HG02623 (cell line): ENCODE data around the gene PKP1.

ENCODE experiments used
- ATAC-seq: cut with Tn5 transposase; IDR thresholded peaks from one replicate; pipeline ENCODE4 v1.9.1; 2021; ENCODE audit warnings: moderate library complexity; ENCODE audit not compliant: unreplicated experiment

PKP1 gene

GRCh38 chr1:201364808-201365105 lies 81.5 kb downstream of the PKP1 start:
- ATAC-seq: no peak

GRCh38 chr1:201365251-201365650 lies 81.9 kb downstream of the PKP1 start:
- no peak for ATAC-seq

GRCh38 chr1:201366696-201367095 lies 83.4 kb downstream of the PKP1 start:
- ATAC-seq: no peak

GRCh38 chr1:201369209-201369608 lies 85.9 kb downstream of the PKP1 start:
- no peak for ATAC-seq

GRCh38 chr1:201370500-201370899 lies 87.2 kb downstream of the PKP1 start:
- ATAC-seq: no peak

GRCh38 chr1:201371276-201371675 lies 88.0 kb downstream of the PKP1 start:
- ATAC-seq: no peak

GRCh38 chr1:201371792-201372191 lies 88.5 kb downstream of the PKP1 start:
- no peak for ATAC-seq

- ATAC-seq: no peak
Measured at GRCh38 chr1:201374364-201374763, 91.1 kb downstream of the PKP1 start.

GRCh38 chr1:201375169-201375568 lies 91.9 kb downstream of the PKP1 start:
- ATAC-seq: no peak

- no peak for ATAC-seq
Measured at GRCh38 chr1:201376107-201376463, 92.8 kb downstream of the PKP1 start.

- no peak for ATAC-seq
Measured at GRCh38 chr1:201376464-201377374, 93.4 kb downstream of the PKP1 start.

- ATAC-seq: no peak
Measured at GRCh38 chr1:201377611-201378092, 94.3 kb downstream of the PKP1 start, which contains the start of gene TNNT2. Gene TNNT2 (minus strand): TSS chr1:201377680. CDS start chr1:201373254, 4,426 bp downstream.

- no peak for ATAC-seq
Measured at GRCh38 chr1:201378804-201379203, 95.5 kb downstream of the PKP1 start.

- no peak for ATAC-seq
Measured at GRCh38 chr1:201379733-201380242, 96.5 kb downstream of the PKP1 start.

- ATAC-seq: no peak
Measured at GRCh38 chr1:201381130-201381529, 97.8 kb downstream of the PKP1 start.
